Panc1 (cell line): Measurements from ENCODE around the gene GRAMD2A. TPM values are rescaled to one million over a fixed set of nuclear protein-coding genes. Genes with fewer than 3 reads are reported as not detected.
A peak's percentile ranks its signal among the peaks of the same experiment; 100 is the strongest.

Experiments used
- ATAC-seq: fragments of 200-7000 bp; cut with Tn5 transposase; 2 replicates; pipeline ENCODE4 v1.9.1; 2020; ENCODE audit warnings: mild to moderate bottlenecking, moderate library complexity
- BruUV-seq: library from RNA; stranded (reverse); fragments of 400-500 nt; replicated peaks from 2 replicates; lab custom pipeline; 2021; lab: Mats Ljungman, UMichigan
- CTCF ChIA-PET: fragments of 300-600 bp; sonication (Branson Sonifier 250); formaldehyde crosslinking; loops from one replicate; lab custom pipeline; 2022; ENCODE audit warnings: antibody characterized with exemption; lab: Charles Lee
- POLR2A ChIA-PET: fragments of 300-600 bp; sonication (Branson Sonifier 250); formaldehyde crosslinking; loops from one replicate; lab custom pipeline; 2022; ENCODE audit warnings: antibody characterized with exemption; lab: Charles Lee
- DNase-seq: peaks from one replicate; pipeline ENCODE4 v3.0.0-alpha.2; 2010; ENCODE audit warnings: low read depth, low spot score
- H3K27ac ChIP-seq: 2 replicates; pipeline ENCODE4 v1.5.1; 2011; ENCODE audit warnings: mild to moderate bottlenecking, low read length, inconsistent platforms
- H3K27me3 ChIP-seq: fragments of 200-500 bp; sonication (Bioruptor generic); 2 replicates; pipeline ENCODE4 v1.6.0; 2014; ENCODE audit warnings: low read length, inconsistent platforms; ENCODE audit not compliant: control insufficient read depth, insufficient read depth
- H3K36me3 ChIP-seq: fragments of 200-500 bp; sonication (Bioruptor generic); 2 replicates; pipeline ENCODE4 v1.5.1; 2014; ENCODE audit warnings: inconsistent platforms, mild to moderate bottlenecking, low read length, moderate library complexity; ENCODE audit not compliant: control insufficient read depth, insufficient read depth
- H3K4me1 ChIP-seq: 2 replicates; pipeline ENCODE4 v1.5.1; 2011; ENCODE audit warnings: inconsistent platforms, mild to moderate bottlenecking, low read length, moderate library complexity; ENCODE audit not compliant: control insufficient read depth, insufficient read depth
- H3K4me3 ChIP-seq, 2 experiments: 2 replicates each; pipeline ENCODE4 v1.5.1; 2011 to 2012; ENCODE audit warnings: low read depth in 2 of 2, low read length in 2 of 2, mild to moderate bottlenecking in 2 of 2, inconsistent platforms in 1 of 2, moderate library complexity in 1 of 2
- H3K9me3 ChIP-seq: fragments of 200-500 bp; sonication (Bioruptor generic); 2 replicates; pipeline ENCODE4 v1.5.1; 2014; ENCODE audit warnings: low read depth, mild to moderate bottlenecking, inconsistent platforms, low read length, moderate library complexity; ENCODE audit not compliant: control insufficient read depth, insufficient read depth
- POLR2AphosphoS5 ChIP-seq: IDR thresholded peaks from 2 replicates; pipeline ENCODE4 v1.6.1; 2012; ENCODE audit warnings: mild to moderate bottlenecking, low read depth, low read length, moderate library complexity
- SIN3A ChIP-seq: IDR thresholded peaks from 2 replicates; pipeline ENCODE4 v1.6.1; 2012; ENCODE audit warnings: low read depth, mild to moderate bottlenecking, low read length, moderate library complexity, borderline replicate concordance; ENCODE audit not compliant: insufficient read depth
- TCF7L2 ChIP-seq: IDR thresholded peaks from 2 replicates; pipeline ENCODE4 v1.6.1; 2011; ENCODE audit warnings: mild to moderate bottlenecking, low read depth, low read length, inconsistent platforms
- in situ Hi-C: cut with HindIII; loops from 2 replicates; pipeline ENCODE4 v1.10.0; 2016; ENCODE audit warnings: low sequenced_read_pairs, low pct_unique_long_range_greater_than_20kb
- intact Hi-C: fragments of 100-400 bp; cut with micrococcal nuclease; formaldehyde crosslinking; loops from one replicate; pipeline ENCODE4 v1.10.0; 2022; ENCODE audit not compliant: unreplicated experiment
- total RNA-seq: library from RNA; stranded (reverse); gene quantifications from one replicate; pipeline ENCODE4 v1.2.1, GENCODE V29; 2021; ENCODE audit not compliant: unreplicated experiment
- TF ChIP-seq, protein P1 (sequence below), 2 experiments: IDR thresholded peaks; 2 replicates each; pipeline ENCODE4 v1.6.1; 2011 to 2012; ENCODE audit warnings: low read depth in 2 of 2, control low read depth in 1 of 2, low read length in 1 of 2, mild to moderate bottlenecking in 1 of 2, moderate library complexity in 1 of 2; ENCODE audit not compliant: insufficient read depth in 1 of 2
- TF ChIP-seq, protein P2 (sequence below): fragments of 450-650 bp; IDR thresholded peaks from 2 replicates; pipeline ENCODE4 v1.5.1; 2017; ENCODE audit warnings: mild to moderate bottlenecking

The GRAMD2A gene
- total RNA-seq, 1 experiment from 2014 or later, result 1.3 TPM

DNA sequence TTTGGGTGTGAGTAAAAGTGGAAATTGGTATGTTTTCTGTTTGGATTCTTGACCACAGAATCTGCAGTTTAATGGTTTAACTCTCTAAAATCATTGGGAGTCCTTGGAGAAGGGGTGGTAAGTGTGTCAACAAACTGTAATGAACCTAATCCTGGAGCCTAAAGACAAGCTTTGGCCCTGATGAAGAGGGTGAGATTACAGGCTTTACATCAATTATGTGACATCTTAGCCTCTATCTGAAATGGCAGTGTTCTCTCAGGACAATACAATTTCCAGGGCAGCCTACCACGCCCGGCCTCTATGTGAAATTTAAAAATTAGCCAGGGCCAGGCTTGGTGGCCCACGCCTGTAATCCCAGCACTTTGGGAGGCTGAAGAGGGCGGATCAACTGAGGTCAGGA, 37.7 kb upstream of the GRAMD2A start:
- in situ Hi-C loops (no loop called here), intact Hi-C loops (no loop called here)
- 0 out of 2 replicates have a peak overlapping the region, but pooled peaks have one; percentile 13 for H3K27ac ChIP-seq
- DNase-seq, result no peak
- peaks cover 27% of the 10 kb centered on the region for H3K4me1 ChIP-seq
- TF ChIP-seq, protein P1, sequence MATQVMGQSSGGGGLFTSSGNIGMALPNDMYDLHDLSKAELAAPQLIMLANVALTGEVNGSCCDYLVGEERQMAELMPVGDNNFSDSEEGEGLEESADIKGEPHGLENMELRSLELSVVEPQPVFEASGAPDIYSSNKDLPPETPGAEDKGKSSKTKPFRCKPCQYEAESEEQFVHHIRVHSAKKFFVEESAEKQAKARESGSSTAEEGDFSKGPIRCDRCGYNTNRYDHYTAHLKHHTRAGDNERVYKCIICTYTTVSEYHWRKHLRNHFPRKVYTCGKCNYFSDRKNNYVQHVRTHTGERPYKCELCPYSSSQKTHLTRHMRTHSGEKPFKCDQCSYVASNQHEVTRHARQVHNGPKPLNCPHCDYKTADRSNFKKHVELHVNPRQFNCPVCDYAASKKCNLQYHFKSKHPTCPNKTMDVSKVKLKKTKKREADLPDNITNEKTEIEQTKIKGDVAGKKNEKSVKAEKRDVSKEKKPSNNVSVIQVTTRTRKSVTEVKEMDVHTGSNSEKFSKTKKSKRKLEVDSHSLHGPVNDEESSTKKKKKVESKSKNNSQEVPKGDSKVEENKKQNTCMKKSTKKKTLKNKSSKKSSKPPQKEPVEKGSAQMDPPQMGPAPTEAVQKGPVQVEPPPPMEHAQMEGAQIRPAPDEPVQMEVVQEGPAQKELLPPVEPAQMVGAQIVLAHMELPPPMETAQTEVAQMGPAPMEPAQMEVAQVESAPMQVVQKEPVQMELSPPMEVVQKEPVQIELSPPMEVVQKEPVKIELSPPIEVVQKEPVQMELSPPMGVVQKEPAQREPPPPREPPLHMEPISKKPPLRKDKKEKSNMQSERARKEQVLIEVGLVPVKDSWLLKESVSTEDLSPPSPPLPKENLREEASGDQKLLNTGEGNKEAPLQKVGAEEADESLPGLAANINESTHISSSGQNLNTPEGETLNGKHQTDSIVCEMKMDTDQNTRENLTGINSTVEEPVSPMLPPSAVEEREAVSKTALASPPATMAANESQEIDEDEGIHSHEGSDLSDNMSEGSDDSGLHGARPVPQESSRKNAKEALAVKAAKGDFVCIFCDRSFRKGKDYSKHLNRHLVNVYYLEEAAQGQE (IDR thresholded peaks at IDR 0.05; ENCODE audit: insufficient read depth in 1 of 2, low read depth in 2 of 2, low read length in 1 of 2), result no peak
- no peak for TF ChIP-seq SIN3A
- TF ChIP-seq TCF7L2, result no peak
- TF ChIP-seq, protein P2, sequence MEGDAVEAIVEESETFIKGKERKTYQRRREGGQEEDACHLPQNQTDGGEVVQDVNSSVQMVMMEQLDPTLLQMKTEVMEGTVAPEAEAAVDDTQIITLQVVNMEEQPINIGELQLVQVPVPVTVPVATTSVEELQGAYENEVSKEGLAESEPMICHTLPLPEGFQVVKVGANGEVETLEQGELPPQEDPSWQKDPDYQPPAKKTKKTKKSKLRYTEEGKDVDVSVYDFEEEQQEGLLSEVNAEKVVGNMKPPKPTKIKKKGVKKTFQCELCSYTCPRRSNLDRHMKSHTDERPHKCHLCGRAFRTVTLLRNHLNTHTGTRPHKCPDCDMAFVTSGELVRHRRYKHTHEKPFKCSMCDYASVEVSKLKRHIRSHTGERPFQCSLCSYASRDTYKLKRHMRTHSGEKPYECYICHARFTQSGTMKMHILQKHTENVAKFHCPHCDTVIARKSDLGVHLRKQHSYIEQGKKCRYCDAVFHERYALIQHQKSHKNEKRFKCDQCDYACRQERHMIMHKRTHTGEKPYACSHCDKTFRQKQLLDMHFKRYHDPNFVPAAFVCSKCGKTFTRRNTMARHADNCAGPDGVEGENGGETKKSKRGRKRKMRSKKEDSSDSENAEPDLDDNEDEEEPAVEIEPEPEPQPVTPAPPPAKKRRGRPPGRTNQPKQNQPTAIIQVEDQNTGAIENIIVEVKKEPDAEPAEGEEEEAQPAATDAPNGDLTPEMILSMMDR, result no peak
- no peak for TF ChIP-seq POLR2AphosphoS5
- ChIA-PET CTCF (no interaction called here), POLR2A (no interaction called here)
- no peaks in the 10 kb centered on the region for H3K9me3 ChIP-seq
- no TSS peak for BruUV-seq
- ATAC-seq, result no peak
- H3K4me3 ChIP-seq, result no peak overlapping the region
- H3K27me3 ChIP-seq, result no peaks in the 10 kb centered on the region
- H3K36me3 ChIP-seq, result no peaks in the 10 kb centered on the region; the same call in 1 of the 2 replicates

DNA sequence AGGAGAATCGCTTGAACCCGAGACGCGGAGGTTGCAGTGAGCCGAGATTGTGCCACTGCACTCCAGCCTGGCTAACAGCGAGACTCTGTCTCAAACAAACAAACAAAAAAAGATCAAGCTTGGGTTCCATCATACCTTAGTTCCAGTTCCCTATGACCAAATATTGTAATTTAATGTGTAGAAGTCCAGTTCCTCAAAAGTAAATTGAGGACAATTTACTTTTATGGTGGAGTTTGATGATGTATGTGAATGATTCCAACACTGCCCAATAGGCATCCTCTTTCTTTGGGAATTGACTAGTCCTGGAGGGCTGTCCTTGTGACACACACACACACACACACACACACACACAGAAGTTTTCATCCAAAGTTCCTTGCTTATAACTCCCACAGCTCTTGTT, 36.2 kb upstream of the GRAMD2A start:
- intact Hi-C loops, result no loop called here
- ChIA-PET CTCF (no interaction called here), POLR2A (no interaction called here)
- H3K27me3 ChIP-seq, result no peaks in the 10 kb centered on the region
- H3K9me3 ChIP-seq, result no peaks in the 10 kb centered on the region
- H3K4me1 ChIP-seq, result peaks cover 27% of the 10 kb centered on the region
- peaks cover 8% of the 10 kb centered on the region for H3K36me3 ChIP-seq
- DNase-seq (no peak), ATAC-seq (no peak)
- H3K27ac ChIP-seq, result no peak overlapping the region
- in situ Hi-C loops, result no loop called here
- TF ChIP-seq, protein P1 (IDR thresholded peaks at IDR 0.05; ENCODE audit: insufficient read depth in 1 of 2, low read depth in 2 of 2, low read length in 1 of 2), result no peak
- no peak overlapping the region for H3K4me3 ChIP-seq
- no TSS peak for BruUV-seq
